ENCODE data around the gene NOC3L. TPM values are rescaled to one million over a fixed set of nuclear protein-coding genes. Genes with fewer than 3 reads are reported as not detected.
"Not testable (repeated sequence)": the region's sequence is repeated elsewhere in the genome, so short reads cannot be mapped to it uniquely, and the experiment has no call there.

The NOC3L gene
- total and polyA plus RNA-seq, 10 of the 15 experiments (the other 5 are each of a cell fraction or from before 2014, with no cell fraction given) = 27.8 to 51.4 (median 40.5) TPM

- Histone ChIP-seq H3K79me2 (ENCODE audit: control insufficient read depth, insufficient read depth, low read length) (peaks cover 6% of the 10 kb centered on the region), H4K20me1 (ENCODE audit: control insufficient read depth, insufficient read depth) (no peaks in the 10 kb centered on the region), H3K27ac (ENCODE audit: control insufficient read depth, insufficient read depth) (no peak overlapping the region), H3K9me3 (replicated peaks; ENCODE audit: control insufficient read depth, insufficient read depth, low read length) (no peaks in the 10 kb centered on the region), H3K36me3 (ENCODE audit: control insufficient read depth in 2 of 2, insufficient read depth in 2 of 2, low read length in 1 of 2) (peaks cover 4 to 35% of the 10 kb centered on the region in 2 experiments), H3K4me1 (ENCODE audit: control insufficient read depth, insufficient read depth, low read length) (no peaks in the 10 kb centered on the region; the same call in 1 of the 2 replicates), H2AFZ (ENCODE audit: control insufficient read depth, low read depth, low read length) (no peak overlapping the region), H3K9ac (ENCODE audit: control insufficient read depth, insufficient read depth, low read length) (no peak overlapping the region), H3K4me2 (ENCODE audit: control insufficient read depth, insufficient read depth) (no peak overlapping the region), H3K27me3 (replicated peaks in 1 of 2; ENCODE audit: control insufficient read depth in 2 of 2, insufficient read depth in 2 of 2, low read length in 1 of 2) (no peaks in the 10 kb centered on the region), H3K4me3 (no peak overlapping the region)
- POLR2A ChIA-PET = interaction anchor here (0.9 kb wide), 1 partner anchor 9 kb away, joined by 3 read pairs; the partner anchor contains the start of gene NOC3L
- CTCF ChIA-PET = interaction anchor here (1.0 to 2.1 kb wide), 3 partner anchors 9 to 91 kb away, joined by 3 to 11 read pairs (median 10); partner anchors contain the start of gene NOC3L
- SMC1A ChIA-PET (ENCODE audit: uncharacterized antibody, unreplicated experiment) = interaction anchor here (1.1 to 3.3 kb wide), 4 partner anchors 9 to 91 kb away, joined by 4 to 17 read pairs (median 6); partner anchors contain the start of gene NOC3L
- no peak for TF ChIP-seq SUPT20H (IDR thresholded peaks at IDR 0.05; ENCODE audit: borderline replicate concordance, control insufficient read depth, low read depth, low read length)
- no peak for TF ChIP-seq BMI1 (IDR thresholded peaks at IDR 0.05; ENCODE audit: borderline replicate concordance)
- TF ChIP-seq KAT2A (conservative IDR thresholded peaks at IDR 0.05; ENCODE audit: control insufficient read depth, low read depth, low read length) = no peak
- no peak for TF ChIP-seq ESRRA (IDR thresholded peaks at IDR 0.05; ENCODE audit: low read length)
- intact Hi-C loops (cut with micrococcal nuclease; ENCODE audit: unreplicated experiment) (loop anchor here (10.0 kb wide), 1 partner anchor 191 kb away; the partner anchor contains the start of gene HELLS), in situ Hi-C loops (cut with MboI) (no loop called here)
- DNase-seq (ENCODE audit: low read depth, low spot score) (no peak), ATAC-seq (no peak), FAIRE-seq (no peak)
- no TSS peak for BruUV-seq (replicated peaks)
- RAD21 ChIA-PET (ENCODE audit: unreplicated experiment) = interaction anchor here (1.7 kb wide), 1 partner anchor 91 kb away, joined by 8 read pairs; no protein-coding TSS in a partner anchor
- WGBS (ENCODE audit: insufficient coverage, insufficient replicate concordance, low lambda C conversion rate, missing lambda C conversion rate) = 99% methylated on average over 3 of the region's 3 CpGs
Measured at GRCh38 chr10:94353336-94353735, 9.4 kb downstream of the NOC3L start.

GRCh38 chr10:94351089-94351488, 11.7 kb downstream of the NOC3L start:
- no peak for ATAC-seq
- H4K20me1 ChIP-seq (ENCODE audit: control insufficient read depth, insufficient read depth) = no peaks in the 10 kb centered on the region
- intact Hi-C loops (cut with micrococcal nuclease; ENCODE audit: unreplicated experiment) = loop anchor here (10.0 kb wide), 1 partner anchor 194 kb away; the partner anchor contains the start of gene HELLS
- in situ Hi-C loops (cut with MboI) = no loop called here
- no peak overlapping the region for H3K4me3 ChIP-seq
- FAIRE-seq = no peak
- H3K79me2 ChIP-seq (ENCODE audit: control insufficient read depth, insufficient read depth, low read length) = no peaks in the 10 kb centered on the region
- H3K27me3 ChIP-seq (replicated peaks in 1 of 2; ENCODE audit: control insufficient read depth in 2 of 2, insufficient read depth in 2 of 2, low read length in 1 of 2) = no peaks in the 10 kb centered on the region
- no peak overlapping the region for H2AFZ ChIP-seq (ENCODE audit: control insufficient read depth, low read depth, low read length)
- ChIA-PET SMC1A (ENCODE audit: uncharacterized antibody, unreplicated experiment) (interaction anchor here (0.7 to 2.3 kb wide), 2 partner anchors 11 to 220 kb away, joined by 3 to 9 read pairs; partner anchors contain the start of gene NOC3L), CTCF (interaction anchor here (0.8 to 1.3 kb wide), 2 partner anchors 31 to 58 kb away, joined by 3 read pairs; no protein-coding TSS in a partner anchor), RAD21 (ENCODE audit: unreplicated experiment) (no interaction called here), POLR2A (interaction anchor here (0.6 to 0.7 kb wide), 2 partner anchors 19 to 434 kb away, joined by 3 to 4 read pairs; no protein-coding TSS in a partner anchor)
- H3K4me2 ChIP-seq (ENCODE audit: control insufficient read depth, insufficient read depth) = no peak overlapping the region
- BruUV-seq (replicated peaks) = no TSS peak
- TF ChIP-seq SRF (IDR thresholded peaks at IDR 0.05; ENCODE audit: low read depth in 2 of 2, low read length in 2 of 2) (0 out of 4 replicates have a peak, but pooled peaks of 1 of the 2 experiments have one; percentile 30), RAD51 (IDR thresholded peaks at IDR 0.05) (no peak)
- H3K4me1 ChIP-seq (ENCODE audit: control insufficient read depth, insufficient read depth, low read length) = no peaks in the 10 kb centered on the region
- H3K9me3 ChIP-seq (replicated peaks; ENCODE audit: control insufficient read depth, insufficient read depth, low read length) = no peaks in the 10 kb centered on the region
- H3K36me3 ChIP-seq (ENCODE audit: control insufficient read depth in 2 of 2, insufficient read depth in 2 of 2, low read length in 1 of 2) = peaks cover 4 to 28% of the 10 kb centered on the region in 2 experiments
- no peak overlapping the region for H3K27ac ChIP-seq (ENCODE audit: control insufficient read depth, insufficient read depth)
- H3K9ac ChIP-seq (ENCODE audit: control insufficient read depth, insufficient read depth, low read length) = no peak overlapping the region
- no peak for DNase-seq (ENCODE audit: low read depth, low spot score)

DNA sequence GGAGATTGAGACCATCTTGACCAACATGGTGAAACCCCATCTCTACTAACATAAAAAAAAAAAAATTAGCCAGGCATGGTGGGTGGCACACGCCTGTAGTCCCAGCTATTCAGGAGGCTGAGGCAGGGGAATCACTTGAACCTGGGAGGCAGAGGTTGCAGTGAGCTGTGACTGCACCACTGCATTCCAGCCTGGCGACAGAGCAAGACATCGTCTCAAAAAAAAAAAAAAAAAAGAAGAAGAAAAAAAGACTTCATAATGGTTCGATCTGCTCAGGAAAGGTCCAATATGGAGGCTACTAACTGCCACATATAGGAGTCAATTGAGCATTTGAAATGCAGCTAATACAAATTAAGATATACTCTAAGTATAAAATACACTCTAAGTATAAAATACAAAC, 12.2 kb downstream of the NOC3L start:
- H3K4me1 ChIP-seq (ENCODE audit: control insufficient read depth, insufficient read depth, low read length); H3K27ac ChIP-seq (ENCODE audit: control insufficient read depth, insufficient read depth); RAD21 ChIA-PET (ENCODE audit: unreplicated experiment); BruUV-seq (replicated peaks); in situ Hi-C loops (cut with MboI); H3K9me3 ChIP-seq (replicated peaks; ENCODE audit: control insufficient read depth, insufficient read depth, low read length); POLR2A ChIA-PET; H2AFZ ChIP-seq (ENCODE audit: control insufficient read depth, low read depth, low read length); FAIRE-seq; H3K27me3 ChIP-seq (replicated peaks in 1 of 2; ENCODE audit: control insufficient read depth in 2 of 2, insufficient read depth in 2 of 2, low read length in 1 of 2); H3K9ac ChIP-seq (ENCODE audit: control insufficient read depth, insufficient read depth, low read length); ATAC-seq; H3K79me2 ChIP-seq (ENCODE audit: control insufficient read depth, insufficient read depth, low read length); H3K4me3 ChIP-seq; H3K4me2 ChIP-seq (ENCODE audit: control insufficient read depth, insufficient read depth); H4K20me1 ChIP-seq (ENCODE audit: control insufficient read depth, insufficient read depth); DNase-seq (ENCODE audit: low read depth, low spot score): not testable (repeated sequence)
- SMC1A ChIA-PET (ENCODE audit: uncharacterized antibody, unreplicated experiment) = interaction anchor here (1.0 to 2.3 kb wide), 2 partner anchors 12 to 61 kb away, joined by 3 to 9 read pairs; partner anchors contain the start of gene NOC3L
- CTCF ChIA-PET = interaction anchor here (0.8 to 1.3 kb wide), 2 partner anchors 30 to 58 kb away, joined by 3 read pairs; no protein-coding TSS in a partner anchor
- intact Hi-C loops (cut with micrococcal nuclease; ENCODE audit: unreplicated experiment) = loop anchor here (10.0 kb wide), 1 partner anchor 194 kb away; the partner anchor contains the start of gene HELLS
- H3K36me3 ChIP-seq (ENCODE audit: control insufficient read depth in 2 of 2, insufficient read depth in 2 of 2, low read length in 1 of 2) = peaks cover 4 to 29% of the 10 kb centered on the region in 2 experiments
- WGBS (ENCODE audit: insufficient coverage, insufficient replicate concordance, low lambda C conversion rate, missing lambda C conversion rate) = 88% methylated on average over 2 of the region's 4 CpGs

Data from GM12878 (cell line).